ENCODE measurements around the gene ZNF853.

DNA sequence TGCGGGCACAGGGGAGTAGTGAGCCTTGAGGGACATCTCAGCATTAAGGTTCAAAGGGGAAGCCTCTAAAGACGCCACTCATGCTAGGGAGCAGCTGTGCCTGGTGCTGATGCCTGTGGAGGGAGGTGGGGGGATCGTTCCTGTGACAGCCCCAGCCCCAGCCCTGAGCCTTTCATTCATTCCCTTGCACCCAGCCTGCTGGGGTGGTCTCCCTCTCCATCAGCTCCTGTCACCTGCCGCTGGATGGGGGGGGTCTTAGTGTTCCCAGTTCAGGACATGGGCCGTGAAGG is 33.4 kb downstream of the ZNF853 start:
- no peak for TF ChIP-seq EZH2phosphoT487 (IDR thresholded peaks at IDR 0.05; ENCODE audit: borderline replicate concordance, low read depth, low read length)
- TF ChIP-seq, protein P1, sequence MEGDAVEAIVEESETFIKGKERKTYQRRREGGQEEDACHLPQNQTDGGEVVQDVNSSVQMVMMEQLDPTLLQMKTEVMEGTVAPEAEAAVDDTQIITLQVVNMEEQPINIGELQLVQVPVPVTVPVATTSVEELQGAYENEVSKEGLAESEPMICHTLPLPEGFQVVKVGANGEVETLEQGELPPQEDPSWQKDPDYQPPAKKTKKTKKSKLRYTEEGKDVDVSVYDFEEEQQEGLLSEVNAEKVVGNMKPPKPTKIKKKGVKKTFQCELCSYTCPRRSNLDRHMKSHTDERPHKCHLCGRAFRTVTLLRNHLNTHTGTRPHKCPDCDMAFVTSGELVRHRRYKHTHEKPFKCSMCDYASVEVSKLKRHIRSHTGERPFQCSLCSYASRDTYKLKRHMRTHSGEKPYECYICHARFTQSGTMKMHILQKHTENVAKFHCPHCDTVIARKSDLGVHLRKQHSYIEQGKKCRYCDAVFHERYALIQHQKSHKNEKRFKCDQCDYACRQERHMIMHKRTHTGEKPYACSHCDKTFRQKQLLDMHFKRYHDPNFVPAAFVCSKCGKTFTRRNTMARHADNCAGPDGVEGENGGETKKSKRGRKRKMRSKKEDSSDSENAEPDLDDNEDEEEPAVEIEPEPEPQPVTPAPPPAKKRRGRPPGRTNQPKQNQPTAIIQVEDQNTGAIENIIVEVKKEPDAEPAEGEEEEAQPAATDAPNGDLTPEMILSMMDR (conservative IDR thresholded peaks at IDR 0.05; ENCODE audit: low read length): no peak

All from OCI-LY7 (cell line).